Left ventricle myocardium superior (tissue), 1 donor: ENCODE measurements around the gene ATXN1. TPM values are rescaled to one million over a fixed set of nuclear protein-coding genes. Genes with fewer than 3 reads are reported as not detected.
"Not testable (repeated sequence)": the region's sequence is repeated elsewhere in the genome, so short reads cannot be mapped to it uniquely, and the experiment has no call there.

ENCODE experiments used
- ATAC-seq: fragments of 200-7000 bp; cut with Tn5 transposase; one replicate; pipeline ENCODE4 v1.9.1; 2020; ENCODE audit warnings: mild to moderate bottlenecking, moderate library complexity
- DNase-seq: peaks from one replicate; pipeline ENCODE4 v3.0.0-alpha.2; 2020
- intact Hi-C: fragments of 100-400 bp; cut with micrococcal nuclease; formaldehyde crosslinking; loops from one replicate; pipeline ENCODE4 v1.11.0; 2022
- total RNA-seq: library from RNA; stranded (reverse); fragmentation: NEBNext Ultra II Directional; extraction: Animal tissue kit (Norgen Biotek cat#: 25700); gene quantifications from one replicate; pipeline ENCODE4 v1.2.1, GENCODE V29; 2021
- donor health status: DM: no; HTN: yes; CAD: no; lungs with severe emphysema.

ATXN1 gene
- total RNA-seq, 1 donor from 2014 or later = 45.2 TPM

- ATAC-seq (no peak), DNase-seq (no peak)
- intact Hi-C loops = no loop called here
These were observed 493.6 kb downstream of the ATXN1 start for GRCh38 chr6:16267428-16268263.

GRCh38 chr6:16265351-16266341, 495.6 kb downstream of the ATXN1 start:
- ATAC-seq (peak; percentile 80), DNase-seq (no peak)
- intact Hi-C loops = no loop called here

- intact Hi-C loops = no loop called here
- DNase-seq (no peak), ATAC-seq (no peak)
These were observed 496.5 kb downstream of the ATXN1 start for GRCh38 chr6:16264785-16265184.

GRCh38 chr6:16263464-16264099, 497.7 kb downstream of the ATXN1 start:
- intact Hi-C loops, ATAC-seq, DNase-seq: not testable (repeated sequence)

- ATAC-seq, DNase-seq, intact Hi-C loops: not testable (repeated sequence)
These were observed 498.5 kb downstream of the ATXN1 start for GRCh38 chr6:16262773-16263172.

- ATAC-seq, DNase-seq, intact Hi-C loops: not testable (repeated sequence)
These were observed 500.7 kb downstream of the ATXN1 start for GRCh38 chr6:16260602-16261001.

GRCh38 chr6:16259604-16260003, 501.7 kb downstream of the ATXN1 start:
- DNase-seq, intact Hi-C loops, ATAC-seq: not testable (repeated sequence)

- intact Hi-C loops = no loop called here
- DNase-seq (no peak), ATAC-seq (peak; percentile 40)
These were observed 502.6 kb downstream of the ATXN1 start for GRCh38 chr6:16258709-16259075.

- intact Hi-C loops = no loop called here
- peak; percentile 39 for DNase-seq
- peak; percentile 95 for ATAC-seq
These were observed 503.1 kb downstream of the ATXN1 start for GRCh38 chr6:16257999-16258708.

GRCh38 chr6:16256781-16257180, 504.5 kb downstream of the ATXN1 start:
- DNase-seq = no peak
- ATAC-seq = no peak
- intact Hi-C loops = no loop called here

GRCh38 chr6:16254535-16254934, 506.7 kb downstream of the ATXN1 start:
- ATAC-seq (no peak), DNase-seq (no peak)
- intact Hi-C loops = no loop called here

GRCh38 chr6:16253399-16254144, 507.7 kb downstream of the ATXN1 start:
- intact Hi-C loops = no loop called here
- ATAC-seq = no peak
- no peak for DNase-seq

GRCh38 chr6:16252686-16253299, 508.5 kb downstream of the ATXN1 start:
- DNase-seq (no peak), ATAC-seq (no peak)
- intact Hi-C loops = no loop called here

GRCh38 chr6:16251706-16252105, 509.6 kb downstream of the ATXN1 start:
- ATAC-seq (no peak), DNase-seq (no peak)
- intact Hi-C loops = no loop called here

GRCh38 chr6:16249971-16250370, 511.3 kb downstream of the ATXN1 start:
- intact Hi-C loops = no loop called here
- DNase-seq (no peak), ATAC-seq (no peak)
